Neutrophil (primary cell): Measurements from ENCODE around the gene SEZ6L2.
"Not testable (repeated sequence)": the region's sequence is repeated elsewhere in the genome, so short reads cannot be mapped to it uniquely, and the experiment has no call there.

Experiments
- H3K27ac ChIP-seq: fragments of 200-600 bp; sonication (generic); 2 replicates; pipeline ENCODE4 v1.5.1; 2016; ENCODE audit warnings: mild to moderate bottlenecking, moderate library complexity
- H3K27me3 ChIP-seq: fragments of 200-600 bp; sonication (generic); 2 replicates; pipeline ENCODE4 v1.6.0; 2016; ENCODE audit warnings: mild to moderate bottlenecking
- H3K36me3 ChIP-seq: fragments of 200-600 bp; sonication (generic); 2 replicates; pipeline ENCODE4 v1.5.1; 2017
- H3K4me1 ChIP-seq, 2 experiments: fragments of 200-600 bp in 1 of 2; sonication (generic) in 1 of 2; 1 replicate in 1 of 2; 2 replicates in 1 of 2; pipeline versions ENCODE4 v1.5.1 to v1.6.1; 2013 to 2016; ENCODE audit warnings: low read depth in 1 of 2, low read length in 1 of 2, mild to moderate bottlenecking in 1 of 2, moderate library complexity in 1 of 2; ENCODE audit not compliant: control insufficient read depth in 1 of 2, insufficient read depth in 1 of 2
- H3K4me3 ChIP-seq, 2 experiments: fragments of 200-600 bp in 1 of 2; sonication (generic) in 1 of 2; 1 replicate in 1 of 2; 2 replicates in 1 of 2; pipeline ENCODE4 v1.5.1; 2013 to 2016; ENCODE audit warnings: low read depth in 1 of 2, low read length in 1 of 2, mild to moderate bottlenecking in 1 of 2, moderate library complexity in 1 of 2
- H3K9me3 ChIP-seq: fragments of 200-600 bp; sonication (generic); 2 replicates; pipeline ENCODE4 v1.5.1; 2016
- CTCF ChIP-seq: fragments of 200-600 bp; sonication (generic); IDR thresholded peaks from 2 replicates; pipeline ENCODE4 v1.5.1; 2016; ENCODE audit warnings: antibody characterized with exemption

SEZ6L2 gene

GRCh38 chr16:29840240-29840639 is 59.1 kb downstream of the SEZ6L2 start:
- Histone ChIP-seq H3K36me3 (peaks cover 100% of the 10 kb centered on the region), H3K27ac (no peak overlapping the region), H3K4me1 (no peaks in the 10 kb centered on the region), H3K9me3 (no peaks in the 10 kb centered on the region), H3K27me3 (no peaks in the 10 kb centered on the region), H3K4me3 (no peak overlapping the region)
- no peak for TF ChIP-seq CTCF

GRCh38 chr16:29839822-29840221 is 59.5 kb downstream of the SEZ6L2 start:
- no peak for TF ChIP-seq CTCF
- Histone ChIP-seq H3K4me3 (no peak overlapping the region), H3K27me3 (no peaks in the 10 kb centered on the region), H3K36me3 (peaks cover 100% of the 10 kb centered on the region), H3K4me1 (no peaks in the 10 kb centered on the region), H3K27ac (no peak overlapping the region), H3K9me3 (no peaks in the 10 kb centered on the region)

GRCh38 chr16:29837841-29838240 is 61.5 kb downstream of the SEZ6L2 start:
- H3K4me3 ChIP-seq = no peak overlapping the region
- no peak for TF ChIP-seq CTCF
- no peaks in the 10 kb centered on the region for H3K27me3 ChIP-seq
- no peaks in the 10 kb centered on the region for H3K4me1 ChIP-seq
- no peaks in the 10 kb centered on the region for H3K9me3 ChIP-seq
- peaks cover 100% of the 10 kb centered on the region for H3K36me3 ChIP-seq
- H3K27ac ChIP-seq = no peak overlapping the region

- no peaks in the 10 kb centered on the region for H3K9me3 ChIP-seq
- H3K27ac ChIP-seq = no peak overlapping the region
- no peak for TF ChIP-seq CTCF
- H3K4me3 ChIP-seq = no peak overlapping the region
- H3K36me3 ChIP-seq = peaks cover 100% of the 10 kb centered on the region
- H3K27me3 ChIP-seq = no peaks in the 10 kb centered on the region
- no peaks in the 10 kb centered on the region for H3K4me1 ChIP-seq
Observed at GRCh38 chr16:29836623-29837022, 62.7 kb downstream of the SEZ6L2 start.

GRCh38 chr16:29835926-29836325 is 63.4 kb downstream of the SEZ6L2 start:
- no peaks in the 10 kb centered on the region for H3K9me3 ChIP-seq
- H3K4me1 ChIP-seq = no peaks in the 10 kb centered on the region
- no peaks in the 10 kb centered on the region for H3K27me3 ChIP-seq
- no peak overlapping the region for H3K27ac ChIP-seq
- no peak overlapping the region for H3K4me3 ChIP-seq
- H3K36me3 ChIP-seq = peaks cover 100% of the 10 kb centered on the region
- no peak for TF ChIP-seq CTCF

GRCh38 chr16:29834079-29834478 is 65.3 kb downstream of the SEZ6L2 start:
- no peaks in the 10 kb centered on the region for H3K27me3 ChIP-seq
- no peak overlapping the region for H3K27ac ChIP-seq
- peaks cover 96% of the 10 kb centered on the region for H3K36me3 ChIP-seq
- TF ChIP-seq CTCF = no peak
- H3K9me3 ChIP-seq = no peaks in the 10 kb centered on the region
- H3K4me1 ChIP-seq = no peaks in the 10 kb centered on the region
- H3K4me3 ChIP-seq = no peak overlapping the region

- H3K27me3 ChIP-seq, H3K27ac ChIP-seq, H3K9me3 ChIP-seq, H3K4me3 ChIP-seq, H3K4me1 ChIP-seq: not testable (repeated sequence)
- peaks cover 88% of the 10 kb centered on the region for H3K36me3 ChIP-seq
Observed at GRCh38 chr16:29833219-29833618, 66.1 kb downstream of the SEZ6L2 start.
